ENCODE measurements around the gene UBR1. TPM values are rescaled to one million over a fixed set of nuclear protein-coding genes. Genes with fewer than 3 reads are reported as not detected.
"Not testable (repeated sequence)": the region's sequence is repeated elsewhere in the genome, so short reads cannot be mapped to it uniquely, and the experiment has no call there.

Gene UBR1
- total RNA-seq, result 10 to 100 TPM; 33.3 to 37.4 TPM

DNA sequence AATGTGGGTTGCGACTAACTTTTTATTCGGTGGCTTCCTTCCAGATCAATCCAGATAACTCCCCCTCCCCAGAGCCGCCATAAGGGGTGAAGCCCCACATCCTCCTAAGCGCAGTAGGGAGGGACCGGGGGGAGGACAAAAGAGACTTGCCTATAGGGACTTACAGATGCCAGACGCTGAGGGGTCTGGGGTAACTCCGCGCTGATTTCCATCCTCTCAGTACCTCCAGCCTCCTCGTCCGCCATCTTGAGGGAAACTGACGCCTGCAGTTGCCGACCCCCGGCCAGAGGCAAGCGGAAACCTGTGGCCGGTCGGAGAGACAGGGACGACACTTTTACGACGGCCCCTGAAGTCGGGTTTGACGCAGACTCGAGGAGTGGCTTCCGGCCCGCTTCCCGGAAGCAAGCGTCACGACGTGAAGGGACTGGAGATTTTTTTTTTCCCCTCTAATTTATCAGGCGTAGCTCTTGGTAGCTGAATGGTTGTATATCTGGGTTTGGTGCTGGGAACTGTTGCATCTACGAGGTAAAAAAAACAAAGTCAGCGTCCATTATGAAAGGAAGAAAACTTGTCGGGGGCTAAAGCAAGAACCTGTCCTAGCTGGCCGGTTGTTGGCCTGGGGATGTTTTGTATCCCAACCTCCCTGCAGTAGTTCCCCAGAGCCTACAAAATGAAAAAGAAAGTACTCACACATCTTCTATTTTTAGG, at the start of gene UBR1:
UBR1 (minus strand) TSS at position 261 of the 708 bp plus-strand sequence; CDS start at position 245, 16 bp downstream.
- H3K4me1 Mint-ChIP-seq, result peaks cover 35% of the 10 kb centered on the region
- peak within 1 kb of the TSS; percentile 99 for H3K27ac Mint-ChIP-seq
- peaks cover 51% of the 10 kb centered on the region for H3K36me3 Mint-ChIP-seq (ENCODE audit: low read depth)
- no peaks in the 10 kb centered on the region for H3K27me3 Mint-ChIP-seq
- H3K4me3 Mint-ChIP-seq, result peak within 1 kb of the TSS; percentile 94
- H3K9me3 Mint-ChIP-seq, result no peaks in the 10 kb centered on the region
- peak; percentile 94 for ATAC-seq (replicated peaks)

DNA sequence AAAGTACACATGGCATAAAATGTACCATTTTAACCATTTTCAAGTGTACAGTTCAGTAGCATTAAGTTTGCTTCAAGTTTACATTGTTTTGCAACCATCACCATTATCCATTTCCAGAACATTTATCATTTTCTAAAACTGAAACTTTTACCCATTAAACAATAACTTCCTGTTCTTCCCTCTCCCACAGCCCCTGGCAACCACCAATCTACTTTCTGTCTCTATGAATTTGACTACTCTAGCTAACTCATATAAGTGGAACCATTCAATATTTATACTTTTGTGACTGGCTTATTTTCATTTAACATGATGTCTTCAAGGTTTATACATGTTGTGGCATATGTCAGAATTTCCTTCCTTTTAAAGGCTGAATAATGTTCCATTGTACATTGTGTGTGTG, 47.4 kb upstream of the UBR1 start:
- no peak overlapping the region for H3K27ac Mint-ChIP-seq
- H3K9me3 Mint-ChIP-seq, result no peaks in the 10 kb centered on the region
- no peaks in the 10 kb centered on the region for H3K27me3 Mint-ChIP-seq
- peak; percentile 40 for ATAC-seq (replicated peaks)
- peaks cover 13% of the 10 kb centered on the region for H3K4me1 Mint-ChIP-seq
- H3K4me3 Mint-ChIP-seq, result no peak overlapping the region
- peaks cover 71% of the 10 kb centered on the region for H3K36me3 Mint-ChIP-seq (ENCODE audit: low read depth)

DNA sequence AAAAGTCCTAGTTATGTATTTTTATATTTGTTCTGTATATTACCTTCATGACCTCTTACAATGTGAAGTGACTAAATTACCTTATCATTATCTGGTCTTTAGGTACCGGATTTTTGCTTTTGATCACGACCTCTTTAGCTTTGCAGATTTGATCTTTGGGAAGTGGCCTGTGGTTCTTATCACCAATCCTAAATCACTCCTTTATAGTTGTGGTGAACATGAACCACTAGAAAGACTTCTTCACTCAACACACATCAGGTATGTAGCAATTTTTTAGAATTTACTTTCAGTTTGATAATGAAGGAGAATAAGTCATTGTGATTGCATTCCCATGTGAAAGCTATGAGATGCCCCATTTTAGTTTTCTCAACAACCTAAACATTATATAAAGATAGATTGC, 45.9 kb upstream of the UBR1 start:
- no peaks in the 10 kb centered on the region for H3K9me3 Mint-ChIP-seq
- peak overlapping the region; percentile 17 for H3K27ac Mint-ChIP-seq
- peaks cover 78% of the 10 kb centered on the region for H3K36me3 Mint-ChIP-seq (ENCODE audit: low read depth)
- H3K4me1 Mint-ChIP-seq, result peaks cover 13% of the 10 kb centered on the region
- peak; percentile 44 for ATAC-seq (replicated peaks)
- H3K27me3 Mint-ChIP-seq, result no peaks in the 10 kb centered on the region
- peak overlapping the region; percentile 38 for H3K4me3 Mint-ChIP-seq

DNA sequence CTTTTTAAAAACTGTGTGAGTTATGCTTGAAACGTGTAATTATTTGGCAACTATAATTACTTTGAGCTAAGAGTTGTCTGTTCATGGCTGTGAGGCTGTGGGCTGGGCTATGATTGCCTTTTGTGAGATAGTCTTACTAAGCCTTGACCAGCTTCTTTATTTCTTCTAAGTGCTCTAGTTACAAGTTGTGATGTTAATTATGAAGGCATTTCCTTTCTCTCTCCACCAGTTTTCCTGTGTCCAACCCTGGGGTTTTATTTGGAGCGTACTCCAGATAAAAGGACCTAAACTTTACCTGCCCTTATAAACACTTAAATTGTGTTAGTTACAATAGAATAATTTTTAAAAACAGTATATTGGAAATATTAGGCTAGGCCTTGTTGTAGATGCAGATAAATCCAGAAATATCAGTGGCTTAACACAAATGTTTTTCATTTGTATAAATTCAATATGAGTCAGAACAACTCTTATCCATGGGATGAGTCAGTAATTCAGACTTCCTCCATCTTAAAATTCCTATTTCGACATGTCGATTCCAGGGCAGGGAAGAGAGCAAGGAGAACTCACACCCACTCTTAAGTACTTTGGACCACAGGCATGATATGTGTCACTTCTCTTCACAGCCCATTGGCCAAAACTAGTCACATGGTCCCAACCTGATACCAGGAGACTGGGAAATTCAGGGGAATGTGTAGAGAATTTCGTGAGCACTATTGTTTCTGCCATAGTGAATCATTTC, 44.5 kb upstream of the UBR1 start:
- no peak for ATAC-seq (replicated peaks)
- no peaks in the 10 kb centered on the region for H3K9me3 Mint-ChIP-seq
- no peak overlapping the region for H3K27ac Mint-ChIP-seq
- peaks cover 80% of the 10 kb centered on the region for H3K36me3 Mint-ChIP-seq (ENCODE audit: low read depth)
- H3K4me1 Mint-ChIP-seq, result peaks cover 13% of the 10 kb centered on the region
- no peak overlapping the region for H3K4me3 Mint-ChIP-seq
- no peaks in the 10 kb centered on the region for H3K27me3 Mint-ChIP-seq

DNA sequence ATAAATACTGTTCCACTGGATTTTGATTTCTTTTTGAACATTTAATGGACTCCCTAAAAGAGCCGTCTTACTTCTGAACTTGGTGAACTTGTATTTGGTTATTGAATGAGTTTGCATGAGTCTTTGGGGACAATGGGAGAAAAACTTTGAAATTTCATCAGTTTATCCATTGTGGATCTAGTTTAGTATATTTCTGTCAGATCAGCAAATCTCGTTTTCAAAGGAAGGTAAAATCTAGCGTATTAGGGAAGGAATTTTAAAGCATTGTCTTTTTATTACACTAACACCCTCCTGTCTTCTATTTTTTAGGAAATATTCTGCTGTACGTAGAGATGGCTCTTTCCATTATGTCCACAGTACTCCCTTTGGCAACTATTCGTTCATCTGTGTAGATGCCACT, 40.3 kb upstream of the UBR1 start:
- Mint-ChIP-seq H3K27ac (no peak overlapping the region), H3K36me3 (ENCODE audit: low read depth) (peaks cover 57% of the 10 kb centered on the region), H3K4me3 (no peak overlapping the region), H3K4me1 (peaks cover 13% of the 10 kb centered on the region), H3K9me3 (no peaks in the 10 kb centered on the region), H3K27me3 (no peaks in the 10 kb centered on the region)
- ATAC-seq (replicated peaks), result no peak

DNA sequence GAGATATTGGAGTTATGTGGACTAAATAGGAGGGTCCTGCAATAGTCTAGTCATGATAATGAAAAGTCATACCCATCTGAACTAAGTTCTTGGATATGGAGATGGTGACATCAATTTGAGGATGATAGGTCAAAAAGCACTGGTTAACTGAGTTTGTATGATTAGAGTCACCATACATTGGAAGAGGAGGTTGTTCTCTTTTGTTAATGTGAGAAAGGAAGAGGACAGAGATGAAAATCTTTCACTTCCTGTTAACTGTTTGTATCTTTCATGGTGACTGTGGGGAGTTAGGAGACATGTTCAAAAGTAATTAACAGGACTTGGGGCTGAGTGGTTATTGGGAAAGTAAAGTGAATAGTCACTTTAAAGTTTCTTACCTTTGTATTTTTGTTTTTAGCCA, 38.7 kb upstream of the UBR1 start:
- no peaks in the 10 kb centered on the region for H3K27me3 Mint-ChIP-seq
- ATAC-seq (replicated peaks), result no peak
- peak overlapping the region; percentile 45 for H3K27ac Mint-ChIP-seq
- H3K4me1 Mint-ChIP-seq, result peaks cover 13% of the 10 kb centered on the region
- H3K9me3 Mint-ChIP-seq, result no peaks in the 10 kb centered on the region
- no peak overlapping the region for H3K4me3 Mint-ChIP-seq
- H3K36me3 Mint-ChIP-seq (ENCODE audit: low read depth), result peaks cover 64% of the 10 kb centered on the region

DNA sequence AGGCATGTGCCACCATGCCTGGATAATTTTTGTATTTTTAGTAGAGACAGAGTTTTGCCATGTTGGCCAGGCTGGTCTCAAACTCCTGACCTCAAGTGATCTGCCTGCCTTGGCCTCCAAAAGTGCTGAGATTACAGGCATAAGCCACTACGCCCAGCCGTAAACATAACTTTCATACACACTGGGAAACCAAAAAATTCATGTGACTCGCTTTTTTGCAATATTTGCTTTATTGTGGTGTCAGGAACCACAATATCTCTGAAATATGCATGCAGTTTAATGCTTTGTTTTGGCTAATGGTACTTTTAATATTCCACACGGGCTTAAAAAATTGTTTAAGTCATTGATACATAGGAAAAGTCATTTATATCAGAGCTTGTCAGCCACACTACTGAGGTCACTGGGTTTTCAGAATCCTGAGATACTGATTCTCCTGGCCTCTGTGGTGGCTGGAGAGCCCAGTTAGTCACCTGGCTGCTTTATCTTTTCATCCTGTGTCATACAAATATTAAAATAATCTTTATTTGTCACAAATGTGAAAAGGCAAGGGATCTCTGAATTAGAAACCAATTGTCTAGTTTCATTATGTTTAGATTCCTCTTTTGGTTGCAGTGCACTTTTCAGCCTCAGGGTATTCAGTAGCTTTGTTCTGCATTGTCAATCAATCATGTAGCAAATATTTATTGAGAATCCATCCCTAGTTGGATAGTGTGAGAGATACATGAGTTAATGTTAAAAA, 37.5 kb upstream of the UBR1 start:
- Mint-ChIP-seq H3K4me3 (no peak overlapping the region), H3K4me1 (peaks cover 13% of the 10 kb centered on the region), H3K9me3 (no peaks in the 10 kb centered on the region), H3K27ac (no peak overlapping the region), H3K27me3 (no peaks in the 10 kb centered on the region), H3K36me3 (ENCODE audit: low read depth) (peaks cover 64% of the 10 kb centered on the region)
- ATAC-seq (replicated peaks), result peak; percentile 52

DNA sequence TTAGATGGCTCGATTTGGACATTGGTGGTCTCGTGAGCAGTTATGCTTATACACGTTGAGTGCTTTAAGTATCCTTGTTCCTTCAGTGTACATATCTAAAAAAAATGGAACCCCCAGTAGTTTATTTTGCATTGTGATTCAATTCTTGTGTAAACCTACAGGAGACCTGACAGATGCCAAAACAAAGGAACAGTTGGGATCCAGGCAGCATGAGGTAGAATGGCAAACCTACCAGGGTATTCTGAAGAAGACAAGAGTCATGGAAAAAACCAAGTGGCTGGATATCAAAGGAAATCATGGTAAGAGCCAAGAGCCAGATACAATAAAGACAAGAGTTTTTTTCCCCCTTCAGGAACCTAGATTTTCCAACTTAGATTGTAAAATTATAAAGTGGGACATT, 29.5 kb upstream of the UBR1 start:
- H3K36me3 Mint-ChIP-seq (ENCODE audit: low read depth), result peaks cover 50% of the 10 kb centered on the region
- peak overlapping the region; percentile 90 for H3K4me3 Mint-ChIP-seq
- no peak for ATAC-seq (replicated peaks)
- no peak overlapping the region for H3K27ac Mint-ChIP-seq
- H3K9me3 Mint-ChIP-seq, result no peaks in the 10 kb centered on the region
- H3K4me1 Mint-ChIP-seq, result peaks cover 9% of the 10 kb centered on the region
- no peaks in the 10 kb centered on the region for H3K27me3 Mint-ChIP-seq

DNA sequence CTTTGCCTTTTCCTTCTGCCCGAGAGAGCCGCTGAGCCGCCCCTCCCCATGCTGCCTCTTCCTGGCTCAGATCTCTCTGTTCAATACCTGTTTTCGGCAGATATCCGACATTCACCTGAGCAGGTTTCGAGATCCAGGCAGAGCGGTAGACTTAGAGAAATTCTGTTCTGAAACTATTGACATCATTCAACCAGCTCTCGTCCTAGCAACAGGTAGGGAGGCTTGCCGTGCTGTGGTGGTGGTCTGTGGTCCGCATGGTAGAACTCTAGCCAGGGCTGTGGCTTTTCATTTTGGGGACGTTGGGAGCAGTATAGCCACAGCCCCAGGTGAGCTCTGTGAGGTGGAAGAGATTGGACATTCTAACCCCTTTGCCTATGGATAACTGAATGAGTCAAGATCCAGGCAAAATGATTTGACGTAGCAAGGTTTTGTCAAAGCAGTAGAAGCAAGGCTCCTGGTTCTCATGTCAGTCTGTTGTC, 28.4 kb upstream of the UBR1 start:
- peaks cover 9% of the 10 kb centered on the region for H3K4me1 Mint-ChIP-seq
- no peaks in the 10 kb centered on the region for H3K27me3 Mint-ChIP-seq
- H3K9me3 Mint-ChIP-seq, result peaks cover 3% of the 10 kb centered on the region
- H3K36me3 Mint-ChIP-seq (ENCODE audit: low read depth), result peaks cover 38% of the 10 kb centered on the region
- peak; percentile 14 for ATAC-seq (replicated peaks)
- H3K27ac Mint-ChIP-seq, result peak overlapping the region; percentile 87
- peak overlapping the region; percentile 90 for H3K4me3 Mint-ChIP-seq

DNA sequence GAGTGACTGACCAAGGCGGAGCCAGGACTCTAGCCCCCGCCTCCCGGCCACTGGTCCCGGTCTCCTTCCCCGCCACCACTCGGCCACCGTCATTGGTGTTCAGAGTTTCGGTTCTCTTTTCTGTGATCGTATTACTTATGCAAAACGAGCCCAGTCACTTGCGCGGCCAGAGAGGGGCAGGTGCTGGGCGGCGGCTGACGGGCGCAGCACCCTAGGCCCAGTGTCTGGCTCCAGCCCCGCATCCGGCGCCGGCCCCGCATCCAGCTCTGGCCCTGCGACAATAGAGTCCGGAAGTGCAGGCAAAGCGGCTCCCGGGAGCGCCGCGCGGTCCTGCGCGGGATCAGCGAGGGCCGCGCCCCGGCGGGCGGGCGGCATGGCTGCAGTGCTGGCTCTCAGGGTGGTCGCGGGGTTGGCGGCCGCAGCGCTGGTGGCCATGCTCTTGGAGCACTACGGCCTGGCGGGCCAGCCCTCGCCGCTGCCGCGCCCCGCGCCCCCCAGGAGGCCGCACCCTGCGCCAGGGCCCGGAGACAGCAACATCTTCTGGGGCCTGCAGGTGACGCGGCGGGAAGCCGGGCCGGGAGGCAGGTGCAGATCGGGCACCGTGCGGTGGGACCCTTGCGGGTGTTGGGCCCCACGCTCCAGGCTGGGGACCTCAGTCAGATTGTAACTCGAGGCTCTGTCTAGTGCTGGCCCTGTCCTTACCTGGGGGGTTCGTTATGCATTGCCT, 27.8 kb upstream of the UBR1 start, which contains the start of gene TMEM62:
TMEM62 (plus strand) TSS at position 157 of the 727 bp plus-strand sequence; CDS start at position 374, 217 bp downstream.
- Mint-ChIP-seq H3K36me3 (ENCODE audit: low read depth) (peaks cover 32% of the 10 kb centered on the region), H3K4me3 (peak within 1 kb of the TSS; percentile 90), H3K4me1 (peaks cover 9% of the 10 kb centered on the region), H3K27ac (peak within 1 kb of the TSS; percentile 91), H3K27me3 (no peaks in the 10 kb centered on the region), H3K9me3 (peaks cover 3% of the 10 kb centered on the region)
- peak; percentile 91 for ATAC-seq (replicated peaks)

DNA sequence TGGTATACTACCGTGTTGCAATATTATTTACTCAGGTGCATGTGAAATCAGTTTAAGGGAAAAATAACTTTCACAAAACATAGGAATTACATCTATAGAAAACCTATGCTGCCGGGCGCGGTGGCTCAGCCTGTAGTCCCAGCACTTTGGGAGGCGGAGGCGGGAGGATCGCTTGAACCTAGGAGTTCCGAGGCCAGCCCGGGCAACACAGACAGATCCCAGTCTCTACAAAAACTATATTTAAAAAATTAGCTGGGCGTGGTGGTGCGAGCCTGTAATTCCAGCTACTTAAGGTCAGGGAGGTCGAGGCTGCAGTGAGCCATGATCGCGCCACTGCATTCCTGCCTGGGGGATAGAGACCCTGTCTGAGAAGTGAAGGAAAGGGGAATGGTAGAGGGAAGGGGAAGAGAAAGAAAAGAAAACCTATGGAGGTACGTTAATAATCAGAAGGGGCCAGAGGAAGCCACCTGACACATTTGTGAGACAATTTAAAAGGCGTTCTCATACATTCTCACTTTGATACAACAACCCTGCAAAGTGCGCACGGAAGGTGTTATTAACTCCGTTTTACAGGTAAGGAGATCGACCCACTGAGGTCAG, 27.1 kb upstream of the UBR1 start:
- peak overlapping the region; percentile 90 for H3K4me3 Mint-ChIP-seq
- H3K36me3 Mint-ChIP-seq (ENCODE audit: low read depth), result peaks cover 26% of the 10 kb centered on the region
- peaks cover 9% of the 10 kb centered on the region for H3K4me1 Mint-ChIP-seq
- H3K27ac Mint-ChIP-seq, result peak overlapping the region; percentile 91
- no peak for ATAC-seq (replicated peaks)
- H3K27me3 Mint-ChIP-seq, result no peaks in the 10 kb centered on the region
- H3K9me3 Mint-ChIP-seq, result peaks cover 3% of the 10 kb centered on the region

DNA sequence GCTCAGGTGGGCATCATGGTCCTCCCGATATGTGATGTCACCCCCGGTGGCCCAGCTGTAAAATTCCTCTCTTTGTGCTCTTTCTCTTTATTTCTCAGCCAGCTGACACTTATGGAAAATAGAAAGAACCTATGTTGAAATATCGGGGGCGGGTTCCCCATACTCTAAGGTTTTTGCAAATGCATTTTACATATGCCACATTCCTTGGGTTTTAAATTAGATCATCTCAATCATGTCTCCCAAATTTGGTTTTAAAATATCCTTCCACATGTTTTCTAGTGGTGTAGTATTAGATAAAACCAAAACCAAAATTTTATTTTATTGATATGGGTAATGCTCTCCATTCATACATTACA, 23.1 kb upstream of the UBR1 start:
- H3K27me3 Mint-ChIP-seq, result no peaks in the 10 kb centered on the region
- no peak overlapping the region for H3K27ac Mint-ChIP-seq
- no peaks in the 10 kb centered on the region for H3K36me3 Mint-ChIP-seq (ENCODE audit: low read depth)
- H3K4me1 Mint-ChIP-seq, result no peaks in the 10 kb centered on the region
- H3K4me3 Mint-ChIP-seq, result no peak overlapping the region
- peaks cover 3% of the 10 kb centered on the region for H3K9me3 Mint-ChIP-seq
- no peak for ATAC-seq (replicated peaks)

DNA sequence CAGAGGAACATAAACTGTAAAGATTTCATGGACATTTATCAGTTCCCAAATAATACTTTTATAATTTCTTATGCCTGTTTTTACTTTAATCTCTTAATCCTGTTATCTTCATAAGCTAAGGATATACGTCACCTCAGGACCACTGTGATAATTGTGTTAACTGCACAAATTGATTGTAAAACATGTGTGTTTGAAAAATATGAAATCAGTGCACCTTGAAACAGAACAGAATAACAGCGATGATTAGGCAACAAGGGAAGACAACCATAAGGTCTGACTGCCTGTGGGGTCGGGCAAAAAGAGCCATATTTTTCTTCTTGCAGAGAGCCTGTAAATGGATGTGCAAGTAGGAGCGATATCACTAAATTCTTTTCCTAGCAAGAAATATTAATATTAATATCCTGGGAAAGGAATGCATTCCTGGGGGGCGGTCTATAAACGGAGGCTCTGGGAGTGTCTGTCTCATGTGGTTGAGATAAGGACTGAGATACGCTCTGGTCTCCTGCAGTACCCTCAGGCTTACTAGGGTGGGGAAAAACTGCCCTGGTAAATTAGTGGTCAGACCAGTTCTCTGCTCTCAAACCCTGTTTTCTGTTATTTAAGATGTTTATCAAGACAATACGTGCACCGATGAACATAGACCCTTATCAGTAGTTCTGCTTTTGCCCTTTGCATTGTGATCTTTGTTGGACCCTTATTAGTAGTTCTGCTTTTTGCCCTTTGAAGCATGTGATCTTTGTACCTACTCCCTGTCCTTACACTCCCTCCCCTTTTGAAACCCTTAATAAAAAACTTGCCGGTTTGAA, 22.5 kb upstream of the UBR1 start:
- H3K27ac Mint-ChIP-seq; H3K4me3 Mint-ChIP-seq; H3K4me1 Mint-ChIP-seq; H3K36me3 Mint-ChIP-seq (ENCODE audit: low read depth); H3K9me3 Mint-ChIP-seq; H3K27me3 Mint-ChIP-seq; ATAC-seq (replicated peaks): not testable (repeated sequence)

Data from activated T-helper 17 cell treated with anti-CD3 and anti-CD28 coated beads, Interleukin-2, amount 50 U/mL, for 72 hours (primary cell).